GM18909 (cell line): ENCODE measurements around the gene RGS7.

ENCODE experiments used
- ATAC-seq: cut with Tn5 transposase; IDR thresholded peaks from one replicate; pipeline ENCODE4 v1.9.1; 2021; ENCODE audit warnings: mild to moderate bottlenecking; ENCODE audit not compliant: unreplicated experiment, poor library complexity

The RGS7 gene

DNA sequence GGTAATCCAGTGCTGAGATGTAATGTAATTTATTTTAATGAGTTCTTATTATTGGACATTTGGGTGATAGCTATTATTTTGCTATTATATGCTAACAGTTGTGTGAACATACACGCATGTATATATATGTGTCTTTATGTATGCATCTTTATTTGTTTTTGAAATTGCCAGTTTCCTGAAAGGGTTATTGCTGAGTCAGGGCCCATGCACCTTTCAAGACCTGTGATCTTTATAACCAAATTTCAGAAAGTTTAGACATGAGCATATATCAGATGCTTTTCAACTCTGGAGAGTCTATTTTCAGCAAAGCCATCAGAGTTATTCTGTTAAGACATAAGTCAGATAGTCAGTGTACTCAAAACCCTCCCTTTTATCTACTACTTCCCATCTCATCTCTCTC, 479.4 kb downstream of the RGS7 start:
- no peak for ATAC-seq

DNA sequence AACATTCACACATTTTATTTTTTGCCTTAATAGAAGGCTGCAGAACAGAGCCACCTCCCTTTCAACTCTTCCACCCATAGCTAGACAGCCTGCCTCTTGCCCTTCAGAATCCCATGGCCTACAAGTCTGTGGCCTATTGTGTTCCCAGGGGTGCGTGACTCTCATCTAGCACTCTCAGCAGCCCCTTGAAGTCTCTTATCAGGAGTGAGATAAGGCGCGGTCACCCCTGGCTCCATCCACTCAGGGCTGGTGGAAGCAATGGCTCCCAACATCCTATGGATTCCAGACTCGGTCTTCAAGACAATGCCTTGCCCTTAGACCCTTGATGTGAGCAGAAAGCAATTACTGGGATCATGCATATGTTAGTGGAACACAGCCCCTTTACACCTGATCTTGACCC, 480.9 kb downstream of the RGS7 start:
- no peak for ATAC-seq

DNA sequence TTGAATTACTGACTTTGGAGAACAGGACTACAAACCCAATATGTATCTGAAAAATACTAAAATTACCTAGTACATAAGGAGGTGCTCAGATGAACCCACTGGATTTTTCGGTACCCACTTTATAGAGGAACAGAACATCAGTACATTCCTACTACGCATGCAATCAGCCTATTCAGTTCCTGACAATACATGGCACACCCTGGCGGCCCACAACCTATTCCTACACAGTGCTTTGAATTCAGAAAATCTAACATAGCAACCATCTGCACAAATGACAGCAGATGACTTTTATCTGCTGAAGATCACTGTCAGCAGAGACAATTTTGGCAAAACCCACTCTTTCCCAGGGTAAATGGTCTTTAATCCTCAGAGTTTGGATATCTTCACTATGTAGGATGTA, 487.9 kb downstream of the RGS7 start:
- no peak for ATAC-seq

DNA sequence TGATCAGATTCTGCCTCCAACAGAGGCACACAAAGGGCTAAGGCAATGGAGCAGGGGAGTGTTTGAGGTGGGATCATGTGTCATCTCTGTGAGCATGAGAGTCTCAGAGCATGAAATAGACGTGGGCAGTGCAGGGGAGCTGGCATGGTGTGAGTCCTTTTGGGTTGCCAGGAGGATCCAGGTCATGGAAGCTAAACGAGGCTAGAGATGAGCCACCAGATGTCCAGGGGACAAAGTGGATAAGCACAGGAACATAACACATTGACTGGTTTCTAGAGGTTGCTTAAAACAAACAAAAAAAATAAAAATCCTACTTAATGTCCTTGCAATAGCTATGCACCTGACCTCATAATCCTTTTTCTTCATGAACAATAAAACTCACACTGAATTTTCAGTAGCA, 490.3 kb downstream of the RGS7 start:
- no peak for ATAC-seq

DNA sequence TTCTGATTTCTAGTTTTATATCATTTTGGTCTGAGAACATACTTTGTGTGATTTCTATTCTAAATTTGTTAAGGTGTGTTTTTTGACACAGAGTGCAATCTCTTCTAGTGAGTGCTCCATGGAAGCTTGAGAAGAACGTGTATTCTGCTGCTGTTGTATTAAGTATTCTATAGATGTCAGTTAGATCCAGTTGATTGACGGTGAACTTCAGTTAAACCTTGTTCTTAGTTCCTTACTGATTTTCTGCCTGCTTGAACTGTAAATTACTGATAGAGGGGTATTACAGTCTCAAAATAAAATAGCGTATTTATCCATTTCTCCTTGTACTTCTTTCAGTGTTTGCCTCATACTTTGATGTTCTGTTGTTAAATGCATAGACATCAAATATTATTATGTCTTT, 497.0 kb downstream of the RGS7 start:
- ATAC-seq, result no peak

DNA sequence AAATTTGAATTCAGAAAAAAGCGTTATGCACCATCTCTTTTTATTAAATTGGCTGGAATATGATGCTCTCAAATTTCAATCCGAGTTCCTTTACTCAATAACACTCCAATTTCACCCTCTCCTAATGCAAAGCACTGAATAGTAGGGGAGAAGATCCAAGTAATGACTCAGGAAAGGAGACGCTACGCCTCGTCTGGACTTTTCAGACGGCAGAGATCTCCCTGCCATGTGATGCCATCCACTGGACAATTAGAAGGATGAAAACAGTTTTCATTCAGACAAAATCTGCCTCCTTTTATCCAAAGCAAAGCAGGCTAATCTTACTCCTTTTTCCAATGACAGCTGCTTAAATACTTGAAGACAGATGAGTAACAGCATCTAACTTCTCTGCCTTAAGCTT, 502.6 kb downstream of the RGS7 start:
- no peak for ATAC-seq

DNA sequence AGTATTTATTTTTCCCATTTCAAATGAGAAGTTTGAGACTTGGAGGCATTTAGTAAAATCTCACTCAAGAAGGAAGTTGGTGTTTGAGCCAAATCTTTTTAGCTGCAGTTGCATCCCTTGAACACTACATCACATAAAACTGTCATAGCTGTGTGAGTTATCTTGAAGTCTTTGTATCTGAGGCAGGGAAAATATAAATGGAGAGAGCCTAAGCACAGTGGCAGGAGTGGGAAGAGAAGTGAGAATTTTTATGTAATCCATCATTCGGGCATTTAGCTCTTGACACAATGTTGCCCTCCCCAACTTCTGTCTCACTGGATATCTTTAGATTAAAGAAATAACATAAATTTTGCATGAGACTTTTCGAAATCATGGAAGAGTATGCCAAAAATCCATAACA, 509.7 kb downstream of the RGS7 start:
- no peak for ATAC-seq

DNA sequence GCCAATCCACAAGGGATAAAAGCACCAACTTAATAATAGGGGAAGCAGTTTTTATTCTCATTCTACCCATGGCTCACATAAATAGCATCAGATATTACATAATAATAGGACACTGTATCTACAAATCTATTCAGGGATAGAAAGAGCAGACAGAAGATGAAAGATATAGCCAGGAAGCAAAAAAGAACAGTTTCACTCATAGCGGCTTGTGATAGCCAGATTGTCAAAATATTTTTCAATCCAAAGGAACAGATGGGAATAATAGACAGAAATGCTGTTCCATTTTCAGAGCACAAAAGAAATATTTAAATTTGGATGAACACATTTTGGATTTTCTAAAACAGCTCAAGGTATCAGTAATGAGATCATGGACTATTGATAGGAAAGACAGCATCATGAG, 512.5 kb downstream of the RGS7 start:
- no peak for ATAC-seq

DNA sequence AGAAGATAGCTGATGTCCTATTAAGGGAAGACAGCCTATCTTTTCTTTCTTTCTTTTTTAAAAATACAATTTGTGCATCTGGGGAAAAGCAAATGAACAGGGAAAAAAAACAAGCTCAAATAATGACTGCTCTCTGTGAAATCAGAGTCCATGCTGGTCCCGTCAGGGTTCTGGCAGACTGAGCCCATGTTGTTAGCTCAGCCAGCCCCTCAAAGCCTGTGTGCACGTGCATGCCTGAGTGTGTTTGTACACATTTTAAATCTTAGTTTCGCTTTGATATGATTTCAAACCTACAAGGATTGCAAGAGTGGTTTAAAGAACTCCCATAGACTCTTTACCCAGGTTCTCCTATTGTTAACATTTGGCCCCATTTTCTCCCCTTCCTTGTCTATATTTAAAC, 513.2 kb downstream of the RGS7 start:
- no peak for ATAC-seq

DNA sequence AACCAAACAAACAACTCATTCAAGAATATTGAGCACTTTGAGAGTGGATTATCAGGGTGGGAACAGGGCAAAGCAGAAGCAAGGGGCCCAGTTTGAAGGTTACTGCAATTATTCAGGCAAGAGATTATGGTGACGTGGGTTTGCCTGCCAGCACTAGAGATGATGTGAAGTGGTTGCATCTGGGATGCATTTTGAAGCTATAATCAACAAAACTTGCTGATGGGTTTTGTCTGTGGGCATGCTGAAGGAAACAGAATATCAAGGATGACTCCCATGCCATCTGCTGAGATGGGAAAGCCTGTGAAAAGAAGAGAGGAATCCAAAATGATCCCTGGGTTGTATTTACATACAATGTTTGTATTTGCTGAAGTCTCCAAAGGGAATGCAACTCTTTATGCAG, 520.7 kb downstream of the RGS7 start:
- ATAC-seq, result no peak

DNA sequence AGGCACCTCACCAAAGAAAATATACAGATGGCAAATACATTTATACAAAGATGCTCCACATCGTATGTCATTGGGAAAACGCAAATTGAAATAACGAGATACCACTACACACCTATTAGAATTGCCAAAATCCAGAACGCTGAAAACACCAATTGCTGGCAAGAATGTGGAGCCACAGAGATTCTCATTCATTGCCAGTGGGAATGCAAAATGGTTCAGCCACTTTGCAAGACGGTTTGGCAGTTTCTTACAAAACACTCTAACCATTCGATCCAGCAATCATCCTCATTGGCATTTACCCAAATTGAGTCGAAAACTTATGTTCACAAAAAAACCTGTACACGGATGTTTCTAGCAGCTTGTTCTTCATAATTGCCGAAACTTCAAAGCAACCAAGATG, 521.7 kb downstream of the RGS7 start:
- no peak for ATAC-seq

DNA sequence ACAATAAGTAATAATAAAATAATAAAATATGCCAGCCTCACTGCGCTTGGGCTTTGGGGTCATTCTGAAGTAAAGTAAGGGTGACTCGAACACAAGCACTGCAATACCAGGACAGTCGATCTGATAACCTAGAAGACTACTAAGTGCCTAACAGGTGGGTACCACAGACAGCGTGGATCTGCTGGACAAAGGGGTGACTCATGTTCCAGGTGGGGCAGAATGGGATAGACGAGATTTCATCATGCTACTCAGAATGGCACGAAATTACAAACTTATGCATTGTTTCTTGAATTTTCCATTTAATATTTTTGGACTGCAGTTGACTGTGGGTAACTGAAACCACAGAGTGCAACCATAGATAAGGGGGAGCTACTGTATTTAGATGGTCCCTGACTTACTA, 523.9 kb downstream of the RGS7 start:
- no peak for ATAC-seq

DNA sequence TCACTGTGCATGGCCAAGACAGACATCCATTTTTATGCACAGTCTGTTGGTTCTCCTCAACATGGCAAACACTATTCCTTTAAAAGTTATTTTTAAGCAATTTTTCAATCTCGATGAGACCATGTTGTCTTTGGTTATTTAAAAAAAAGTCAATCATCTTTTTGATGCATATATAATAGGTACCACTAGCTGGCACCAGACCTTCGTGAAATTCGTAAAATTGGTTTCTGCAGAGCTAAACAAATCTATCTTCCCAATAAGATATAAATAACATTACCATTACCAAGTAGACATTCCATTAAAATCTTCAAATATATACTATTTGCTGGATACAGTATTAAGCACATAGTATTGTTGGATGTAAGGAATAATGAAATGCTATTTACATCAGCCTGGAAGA, 525.1 kb downstream of the RGS7 start:
- no peak for ATAC-seq

DNA sequence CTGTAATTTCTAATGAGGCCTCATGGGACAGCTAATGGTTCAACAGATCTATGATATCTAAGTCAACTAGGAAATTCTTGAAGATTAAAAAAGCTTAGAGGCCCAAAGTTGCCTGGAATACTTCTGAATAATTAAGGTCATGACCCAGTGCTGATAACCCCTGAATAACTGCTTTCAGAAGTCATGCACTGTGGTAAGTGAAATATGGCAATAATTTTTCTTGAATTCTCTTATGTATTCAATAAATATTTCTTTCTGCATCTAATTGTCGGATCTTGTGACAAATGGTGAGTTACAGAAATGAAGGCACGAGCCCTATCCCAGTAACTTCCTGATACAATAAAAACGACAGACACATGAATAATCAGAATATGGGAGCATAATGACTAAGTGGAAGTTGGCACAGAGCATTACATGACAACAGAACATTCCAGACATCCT, 525.8 kb downstream of the RGS7 start:
- no peak for ATAC-seq

DNA sequence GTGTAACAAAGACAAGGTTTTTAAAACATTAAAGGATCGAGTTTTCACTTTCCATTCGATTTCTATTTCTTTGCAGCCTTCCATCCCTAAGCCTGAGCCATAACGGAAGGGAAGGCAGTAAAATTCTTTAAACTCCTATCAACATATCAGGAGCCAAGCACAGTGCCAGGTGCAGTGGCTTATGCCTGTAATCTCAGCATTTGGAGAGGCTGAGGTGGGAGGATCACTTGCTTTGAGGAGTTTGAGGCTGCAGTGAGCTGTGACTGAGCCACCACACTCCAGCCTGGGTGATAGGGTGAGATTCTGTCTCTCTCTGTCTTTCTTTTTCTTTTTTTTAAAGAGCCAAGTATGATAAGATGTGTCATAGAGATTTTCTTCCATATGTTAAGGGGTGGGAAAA, 527.5 kb downstream of the RGS7 start:
- ATAC-seq, result no peak

DNA sequence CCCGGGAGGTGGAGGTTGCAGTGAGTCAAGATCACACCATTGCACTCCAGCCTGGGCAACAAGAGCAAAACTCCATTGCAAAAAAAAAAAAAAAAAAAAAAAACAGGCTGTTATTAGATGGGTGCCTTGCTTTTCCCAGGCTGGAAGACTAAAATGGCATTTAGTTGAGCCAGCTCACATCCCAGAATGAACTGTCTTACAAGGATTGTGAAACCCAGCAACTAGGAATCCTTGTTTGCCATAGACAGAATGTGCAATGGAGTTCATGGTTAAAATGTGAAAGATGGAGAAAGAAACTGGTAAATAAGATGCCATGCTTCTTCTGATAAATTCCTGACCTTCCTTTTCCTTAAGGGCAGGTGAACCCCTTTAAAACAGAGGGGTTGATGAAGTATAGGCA, 529.2 kb downstream of the RGS7 start:
- ATAC-seq, result no peak

DNA sequence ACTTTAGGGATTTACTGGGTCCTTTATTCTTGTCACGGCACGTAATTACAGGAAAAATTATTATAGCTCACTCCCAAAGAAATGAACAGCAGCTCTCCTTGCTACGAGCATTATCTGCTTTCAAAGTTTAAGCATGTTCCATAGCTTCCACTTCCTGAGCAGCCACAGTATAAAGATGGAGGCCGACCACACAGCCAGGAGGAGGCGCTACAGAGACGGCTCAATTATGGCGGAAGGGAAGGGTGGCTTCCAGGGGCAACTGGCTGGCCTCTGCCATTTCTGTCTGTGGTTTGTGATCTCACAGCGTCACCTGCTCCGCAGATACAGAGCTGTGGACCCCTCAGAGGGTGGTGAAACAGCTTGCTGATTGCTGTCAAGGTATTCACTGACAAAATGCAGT, 532.8 kb downstream of the RGS7 start:
- ATAC-seq, result no peak

DNA sequence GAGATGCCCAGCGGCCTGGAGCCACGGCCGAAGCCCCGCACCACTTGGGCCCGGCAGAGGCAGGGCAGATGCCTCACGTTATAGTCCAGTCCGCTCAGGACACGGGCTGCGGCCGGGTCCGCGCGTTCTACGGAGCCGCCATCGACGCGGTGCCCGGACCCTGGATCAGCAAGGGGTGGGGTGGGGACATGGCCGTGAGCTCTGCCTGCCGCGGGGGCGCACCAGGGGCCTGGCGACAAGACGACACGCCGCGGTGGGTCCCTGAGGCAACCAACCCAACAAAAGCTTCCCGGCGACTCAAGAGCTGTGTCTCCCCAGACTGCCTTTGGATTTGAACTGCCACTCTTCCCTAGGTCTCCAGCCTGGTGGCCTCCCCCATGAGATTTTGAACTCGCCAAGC, 533.6 kb downstream of the RGS7 start:
- ATAC-seq, result no peak

DNA sequence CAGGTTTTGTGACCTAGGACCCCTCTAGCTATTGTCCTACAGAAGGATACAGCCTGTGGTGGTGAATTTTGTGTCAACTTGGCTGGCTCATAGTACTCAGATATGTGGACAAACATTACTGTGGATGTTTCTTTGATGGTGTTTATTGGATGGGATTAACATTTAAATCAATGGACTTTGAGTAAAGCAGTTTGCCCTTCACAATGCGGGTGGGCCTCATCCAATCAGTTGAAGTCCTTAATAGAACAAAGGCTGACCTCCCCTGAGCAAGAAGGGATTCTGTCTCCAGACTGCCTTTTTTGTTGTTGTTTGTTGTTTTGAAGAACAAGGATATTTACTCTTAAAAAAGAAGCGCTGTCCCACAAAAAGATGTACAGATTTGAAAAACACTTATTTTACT, 535.1 kb downstream of the RGS7 start:
- no peak for ATAC-seq

DNA sequence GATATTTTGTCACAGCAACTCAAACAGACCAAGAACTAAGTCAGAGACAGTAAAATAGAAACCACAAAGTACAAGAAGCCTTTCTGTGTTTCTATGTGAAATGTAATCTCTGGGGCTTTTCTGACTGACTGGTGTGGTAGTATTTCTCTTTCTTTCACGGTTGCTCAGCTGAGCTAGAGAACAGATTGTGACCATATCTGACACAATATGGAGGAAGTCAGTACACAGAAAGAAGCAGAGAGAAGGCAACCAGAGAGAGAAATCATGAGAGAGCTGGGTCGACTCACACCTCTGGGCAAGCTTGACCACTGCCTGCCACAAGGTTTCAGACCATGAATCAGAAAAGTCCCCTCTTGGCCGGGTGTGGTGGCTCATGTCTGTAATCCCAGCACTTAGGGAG, 536.2 kb downstream of the RGS7 start:
- ATAC-seq, result peak; percentile 62

DNA sequence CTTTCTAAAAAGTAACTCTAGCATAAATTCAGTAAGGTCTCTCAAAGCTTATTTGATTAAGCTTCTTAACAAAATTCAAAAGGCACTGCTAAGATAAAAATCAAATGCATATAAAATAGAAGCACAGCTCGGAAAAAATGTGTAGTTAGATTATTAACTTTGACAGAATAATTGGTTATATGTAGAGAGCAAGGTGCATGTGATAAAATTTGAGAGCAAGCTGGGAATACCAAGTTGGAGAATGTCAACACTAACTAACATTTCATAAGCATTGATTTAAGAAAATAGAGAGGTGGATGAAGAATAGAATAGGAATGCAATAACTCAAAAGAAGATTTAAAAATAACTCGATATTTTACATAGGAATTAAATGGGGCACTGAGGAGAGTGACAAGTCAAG, 540.5 kb downstream of the RGS7 start:
- ATAC-seq, result no peak

DNA sequence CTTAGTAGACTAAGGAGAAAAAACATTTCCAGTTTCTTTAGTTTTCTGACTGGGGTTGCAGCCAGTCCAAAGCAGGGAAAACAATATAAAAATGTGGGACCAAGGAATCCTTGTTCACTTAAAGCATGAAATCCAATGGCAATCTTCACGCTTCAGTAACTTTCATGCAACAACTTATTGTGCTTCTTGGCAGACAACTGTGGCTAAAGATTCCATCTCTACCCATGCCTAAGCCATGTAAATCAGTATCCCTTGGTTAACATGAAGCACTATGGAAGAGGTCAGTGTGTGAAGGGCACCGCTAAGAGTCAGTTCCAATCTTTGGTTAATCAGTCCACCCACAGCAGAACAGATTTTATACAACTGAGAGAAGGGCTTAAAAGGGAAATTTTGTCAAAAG, 543.3 kb downstream of the RGS7 start:
- ATAC-seq, result no peak

DNA sequence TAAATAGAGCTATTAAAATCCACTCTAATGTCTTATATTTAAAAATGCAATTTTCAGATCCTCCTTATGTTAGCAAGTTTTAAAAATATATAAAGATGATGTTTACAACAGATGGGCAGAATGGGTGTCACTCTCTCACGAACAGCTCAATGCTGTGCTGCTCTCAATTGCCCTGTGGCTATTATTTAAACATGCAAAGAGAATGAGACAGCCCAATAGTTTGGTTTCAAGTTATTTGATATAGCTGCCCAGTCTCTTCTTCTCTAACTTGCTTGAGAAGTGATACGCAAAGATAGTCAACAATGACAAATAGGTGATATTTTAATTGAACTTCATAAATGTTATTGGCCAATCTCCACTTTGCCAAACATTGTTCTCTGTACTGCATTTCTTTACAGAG, 545.7 kb downstream of the RGS7 start:
- ATAC-seq, result no peak
